TTC549 (cell line): ENCODE results near the gene IL22.

Experiments
- FAIRE-seq: peaks from 2 replicates; lab custom pipeline; 2012; peaks lifted over from hg19 to GRCh38; lab: Jason Lieb, UNC

Gene IL22, protein sequence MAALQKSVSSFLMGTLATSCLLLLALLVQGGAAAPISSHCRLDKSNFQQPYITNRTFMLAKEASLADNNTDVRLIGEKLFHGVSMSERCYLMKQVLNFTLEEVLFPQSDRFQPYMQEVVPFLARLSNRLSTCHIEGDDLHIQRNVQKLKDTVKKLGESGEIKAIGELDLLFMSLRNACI

DNA sequence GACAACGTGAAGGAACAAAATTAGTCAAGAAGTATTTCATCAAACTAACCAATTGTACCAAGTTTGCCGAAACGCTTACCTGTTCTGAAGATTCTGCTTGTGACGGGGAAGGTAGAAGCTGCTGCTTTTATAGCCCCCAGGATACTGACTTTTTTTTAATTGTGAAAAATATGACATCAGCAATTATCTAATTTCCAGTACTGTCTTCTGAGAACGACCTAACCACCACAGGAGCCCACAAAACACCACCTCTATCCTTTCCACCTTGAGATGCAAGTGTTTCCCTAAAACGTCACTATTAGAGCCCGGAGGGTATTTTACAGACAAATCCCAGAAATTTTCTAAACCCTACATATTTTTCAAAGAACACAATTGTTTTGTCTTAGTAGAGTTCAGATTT lies at the start of gene IL22:
Gene IL22, minus strand, starts transcription at position 101 of the 400 bp plus-strand sequence. CDS start 156 bp downstream, outside the sequence.
- no peak for FAIRE-seq

DNA sequence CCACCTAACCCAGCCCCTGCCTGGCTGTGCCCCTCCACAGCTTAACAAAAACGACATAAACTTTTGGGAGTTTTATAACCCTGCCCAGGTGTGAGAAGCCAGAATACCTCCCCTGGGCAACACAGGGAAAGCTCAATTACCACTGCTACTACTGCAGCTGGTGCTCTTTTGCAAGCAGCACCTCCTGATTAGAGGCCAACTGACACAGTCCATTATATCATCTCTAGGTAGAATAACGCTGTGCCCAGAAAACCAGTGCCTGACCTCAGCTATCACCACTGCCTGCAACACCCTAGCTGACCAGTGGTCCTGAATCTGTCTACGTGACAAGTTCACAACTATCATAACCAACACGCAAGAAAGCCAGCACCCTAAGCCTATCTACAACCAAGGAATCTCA lies 44.5 kb upstream of the IL22 start:
- no peak for FAIRE-seq

DNA sequence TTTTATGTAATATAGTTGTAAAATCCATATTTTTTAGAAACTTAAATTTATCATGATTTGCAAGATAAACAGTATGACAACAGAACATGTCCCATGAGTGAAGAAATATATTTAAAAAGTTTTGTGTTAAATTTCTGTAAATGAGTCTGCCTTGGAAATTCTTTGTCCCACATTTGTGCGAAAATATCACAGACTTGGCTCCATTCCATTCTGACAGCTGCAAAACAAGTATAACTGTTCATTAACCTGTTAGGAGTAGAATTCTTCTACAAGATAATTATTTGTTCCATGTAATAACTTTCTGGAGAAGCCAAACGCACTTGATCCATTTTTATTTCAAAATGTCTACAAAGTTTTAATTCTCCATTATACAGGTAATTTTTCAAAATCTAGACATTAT lies 40.8 kb upstream of the IL22 start:
- no peak for FAIRE-seq

DNA sequence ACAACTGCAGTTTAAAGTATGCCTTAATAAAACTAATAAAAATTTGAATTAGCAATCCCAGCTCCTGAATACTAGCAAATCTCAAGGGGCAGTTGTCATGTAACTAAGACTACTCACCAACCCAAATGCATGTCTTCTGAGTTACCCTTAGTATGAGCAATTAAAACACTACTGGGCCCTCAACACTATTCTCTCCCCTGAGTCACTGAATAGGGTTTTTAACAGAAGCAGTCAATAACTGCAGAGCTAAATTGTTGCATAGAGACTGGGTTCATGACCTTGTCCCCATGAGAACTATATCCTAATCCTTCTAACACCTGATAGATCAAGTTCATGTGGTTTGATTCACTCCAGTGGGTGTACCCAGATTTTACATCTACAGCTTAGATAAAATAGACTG lies 39.9 kb upstream of the IL22 start:
- FAIRE-seq = no peak

DNA sequence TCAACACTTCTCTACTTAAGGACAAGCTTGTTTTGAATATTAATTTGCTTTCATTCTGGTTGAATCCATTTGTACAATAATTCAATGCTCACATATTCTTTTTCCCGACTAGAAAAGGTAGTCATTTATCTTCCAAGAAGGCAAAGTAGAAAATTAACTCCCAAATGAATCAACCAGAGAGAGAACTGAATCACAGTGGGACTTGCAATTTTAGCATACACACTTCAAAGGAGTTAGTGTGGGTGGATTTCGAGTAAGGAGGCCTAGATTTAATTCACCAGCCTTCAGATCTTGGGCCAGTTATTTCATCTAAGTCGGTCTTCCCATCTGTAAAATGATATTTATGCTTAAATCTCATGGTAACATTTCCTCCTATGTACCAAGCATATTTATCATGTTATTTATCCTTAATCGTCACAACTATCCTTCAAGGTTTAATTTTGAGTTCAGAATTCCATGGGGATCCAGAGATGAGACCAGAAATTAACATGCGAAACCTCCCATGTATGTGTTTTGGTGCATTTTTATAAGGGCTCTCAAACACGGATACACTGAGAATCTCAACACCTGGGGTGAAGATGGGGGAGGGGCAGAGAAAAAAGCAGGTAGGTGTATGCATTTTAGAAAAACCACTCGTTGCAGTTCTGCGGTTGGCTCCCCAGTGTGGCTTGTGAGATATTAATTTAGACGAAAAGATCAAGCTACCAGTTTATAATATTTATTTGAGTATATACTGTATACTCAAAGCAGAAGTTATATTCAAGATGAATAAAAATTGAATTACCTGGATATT lies 38.9 kb upstream of the IL22 start:
- no peak for FAIRE-seq

DNA sequence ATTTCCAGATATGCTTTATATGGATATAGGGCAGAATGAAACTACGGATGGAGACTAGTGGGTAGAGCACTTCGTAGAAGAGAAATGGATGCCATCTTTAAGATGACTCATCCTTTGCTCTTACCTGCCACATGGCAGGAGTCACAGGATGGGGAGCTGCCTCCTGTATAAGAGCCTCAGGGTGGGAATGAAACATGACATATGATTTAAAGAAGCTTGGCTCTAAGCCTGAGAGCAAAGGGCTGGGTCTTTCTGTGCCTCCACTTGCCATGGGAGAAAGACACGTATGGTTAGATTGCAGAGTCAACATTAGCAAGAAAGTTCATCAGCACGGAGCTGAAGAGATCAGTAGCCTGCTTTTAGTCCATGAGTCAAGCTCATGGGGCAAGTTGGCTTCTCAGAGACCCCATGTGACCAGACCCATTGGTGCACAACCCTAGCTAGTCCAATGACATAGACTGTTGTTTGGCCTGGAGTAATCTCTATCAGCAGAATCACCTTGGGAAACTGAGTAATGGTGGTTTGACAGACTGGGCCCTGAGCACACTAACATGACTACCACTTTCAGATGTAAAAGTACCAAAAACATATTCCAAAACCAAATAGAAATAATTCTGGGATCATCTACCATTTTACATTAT lies 38.1 kb upstream of the IL22 start:
- no peak for FAIRE-seq

DNA sequence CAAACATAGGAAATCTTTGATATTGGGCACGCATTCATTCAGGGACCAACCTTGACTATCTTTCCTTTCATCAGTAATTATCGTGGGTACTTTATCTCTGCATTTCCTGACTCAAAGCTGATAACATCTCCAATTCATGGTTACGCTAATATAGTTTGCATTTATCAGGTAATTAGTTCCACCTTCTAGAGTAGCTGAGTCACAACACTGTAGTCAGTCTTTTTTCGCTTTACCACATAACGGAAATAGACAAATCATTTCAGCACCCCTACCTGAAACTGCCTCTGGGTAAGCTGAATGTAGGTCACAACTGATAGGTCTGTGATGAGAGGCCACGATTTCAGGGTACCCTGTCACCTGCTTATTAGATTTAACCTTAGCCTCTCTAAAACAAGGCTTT lies 36.7 kb upstream of the IL22 start:
- no peak for FAIRE-seq

DNA sequence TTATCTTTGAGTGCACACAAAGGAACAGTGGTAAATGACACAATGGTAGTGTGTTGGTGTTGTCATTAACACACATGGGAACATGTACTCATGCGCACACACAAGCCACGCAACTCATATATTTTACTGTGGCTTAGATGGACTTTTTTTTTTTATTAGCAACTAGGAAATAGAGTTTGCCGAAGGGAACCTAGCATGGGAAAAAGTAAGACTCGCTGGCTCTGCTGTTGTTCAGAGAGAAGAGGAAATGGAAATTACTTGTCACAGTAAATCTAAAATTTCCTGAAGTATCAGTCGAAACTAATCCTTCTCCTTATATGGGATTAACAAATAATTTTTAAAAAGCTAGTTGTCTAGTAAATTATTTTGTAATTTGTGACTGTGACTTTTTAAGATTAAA lies 33.7 kb upstream of the IL22 start:
- FAIRE-seq = no peak

DNA sequence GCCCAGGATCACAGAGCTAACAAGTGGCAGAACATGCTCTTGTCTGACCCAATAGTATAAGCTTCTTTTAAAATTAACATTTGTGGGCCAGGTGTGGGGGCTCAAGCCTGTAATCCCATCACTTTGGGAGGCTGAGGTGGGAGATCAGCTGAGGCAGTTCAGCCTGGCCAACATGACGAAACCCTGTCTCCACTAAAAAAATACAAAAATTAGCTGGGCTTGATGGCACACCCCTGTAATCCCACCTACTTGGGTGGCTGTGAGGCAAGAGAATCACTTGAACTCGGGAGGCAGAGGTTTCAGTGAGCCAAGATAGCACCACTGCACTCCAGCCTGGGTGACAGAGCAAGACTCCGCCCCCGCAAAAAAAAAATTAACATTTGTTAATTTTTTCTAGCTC lies 33.0 kb upstream of the IL22 start:
- no peak for FAIRE-seq

DNA sequence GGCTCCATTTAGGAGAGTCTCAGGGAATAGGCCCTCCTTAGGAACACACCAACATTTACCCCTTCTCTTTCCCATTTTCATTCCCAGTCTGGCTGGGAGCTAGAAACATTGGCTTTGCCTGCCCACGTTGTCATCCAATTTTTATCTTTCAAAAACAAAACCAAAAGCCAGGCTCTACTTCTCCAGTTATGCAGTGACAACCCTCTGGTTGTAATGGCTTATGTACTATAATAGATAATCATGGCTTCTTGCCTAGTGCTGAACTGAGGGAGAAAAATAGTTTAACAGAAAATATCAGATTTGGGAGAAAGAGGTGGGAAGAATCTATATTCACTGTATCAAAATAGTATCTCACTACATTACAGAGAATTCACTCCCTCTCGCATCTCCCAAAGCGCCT lies 32.1 kb upstream of the IL22 start:
- FAIRE-seq = no peak

DNA sequence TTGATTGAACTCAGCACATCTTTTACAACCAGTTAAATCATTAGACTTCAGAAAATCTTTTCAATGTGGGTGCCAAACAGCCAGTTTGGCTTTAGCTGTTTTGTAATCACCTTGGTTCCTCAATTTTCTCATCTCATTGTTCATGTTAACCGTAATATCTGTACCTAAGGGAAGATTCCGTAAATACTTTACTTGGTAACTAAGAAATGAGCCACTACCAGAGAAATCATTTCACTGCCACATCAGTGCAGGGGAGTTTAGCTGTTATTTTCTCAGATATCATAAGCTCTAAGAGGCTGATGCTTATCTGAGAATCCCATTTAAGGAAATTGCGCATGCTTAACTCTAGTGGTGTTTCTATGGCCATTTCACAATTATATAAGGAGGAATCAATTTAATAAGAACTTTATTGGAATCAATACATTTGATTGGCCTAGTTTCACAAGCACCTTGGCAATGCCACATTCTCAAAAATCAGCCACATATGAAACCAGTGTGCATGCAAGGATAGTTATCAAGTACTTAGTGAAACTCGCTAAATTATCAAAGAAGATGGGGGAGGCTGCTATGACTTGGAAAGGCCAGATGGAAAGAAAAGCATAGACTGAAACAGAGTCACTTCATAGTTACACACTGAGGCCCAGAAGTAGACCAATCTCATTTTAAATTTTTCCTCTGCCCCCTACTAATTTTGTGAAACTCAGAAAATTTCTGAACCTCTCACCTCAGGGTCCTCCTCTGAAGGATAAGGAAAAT lies 28.1 kb upstream of the IL22 start:
- no peak for FAIRE-seq

DNA sequence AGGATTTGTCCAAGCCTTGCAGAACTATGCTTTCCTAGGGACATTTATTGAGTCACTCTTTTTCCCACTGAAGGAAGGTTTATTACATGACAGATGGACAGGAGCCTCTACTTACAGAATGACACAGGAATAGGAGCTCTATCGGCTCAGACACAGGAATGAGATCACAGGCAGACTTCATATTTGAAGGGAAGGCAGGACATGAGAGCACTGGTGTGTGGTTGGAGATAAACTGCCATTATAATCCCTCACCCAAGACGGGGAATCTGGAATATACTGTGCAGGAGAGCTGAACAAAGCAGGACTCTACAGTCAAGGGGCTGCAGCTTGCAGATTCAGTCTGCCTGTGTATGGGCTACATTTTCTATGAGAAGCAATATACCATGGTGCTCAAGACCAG lies 26.8 kb upstream of the IL22 start:
- no peak for FAIRE-seq

DNA sequence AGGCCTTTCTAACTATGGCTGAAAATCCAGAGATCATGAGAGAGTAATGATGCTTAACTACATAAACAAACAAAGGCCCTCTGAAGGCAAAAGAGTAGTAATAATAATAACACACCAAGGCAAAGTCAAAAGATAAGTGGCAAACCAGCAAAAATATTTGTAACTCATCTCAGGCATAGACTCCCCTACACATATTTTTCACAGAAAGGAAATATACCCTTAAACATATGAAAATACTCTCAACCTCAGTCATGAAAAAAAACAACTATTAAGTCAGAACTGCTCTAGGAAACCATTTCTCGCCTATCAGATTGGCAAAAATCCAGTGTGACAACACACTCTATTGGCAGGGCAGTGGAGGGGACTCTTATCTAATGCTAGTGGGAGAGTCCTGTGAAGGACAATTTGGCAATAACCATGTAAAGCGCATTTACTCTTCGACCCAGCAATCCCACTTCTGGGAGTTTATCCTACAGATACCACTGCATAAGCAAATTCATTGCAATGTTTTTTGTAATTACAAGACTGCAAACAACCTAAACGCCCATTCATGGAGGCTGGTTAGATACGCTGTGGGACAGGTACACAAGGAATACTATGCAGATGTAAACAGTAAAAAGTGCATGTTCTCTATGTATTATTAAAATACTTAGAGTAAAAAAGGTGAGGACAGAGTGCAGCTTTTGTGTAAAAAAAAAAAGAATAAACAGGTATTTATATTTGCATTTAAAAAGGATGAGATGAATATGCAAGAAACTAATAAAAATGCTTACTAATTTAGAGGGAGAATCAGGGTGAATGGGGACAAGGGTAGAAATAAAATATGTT lies 26.0 kb upstream of the IL22 start:
- no peak for FAIRE-seq

DNA sequence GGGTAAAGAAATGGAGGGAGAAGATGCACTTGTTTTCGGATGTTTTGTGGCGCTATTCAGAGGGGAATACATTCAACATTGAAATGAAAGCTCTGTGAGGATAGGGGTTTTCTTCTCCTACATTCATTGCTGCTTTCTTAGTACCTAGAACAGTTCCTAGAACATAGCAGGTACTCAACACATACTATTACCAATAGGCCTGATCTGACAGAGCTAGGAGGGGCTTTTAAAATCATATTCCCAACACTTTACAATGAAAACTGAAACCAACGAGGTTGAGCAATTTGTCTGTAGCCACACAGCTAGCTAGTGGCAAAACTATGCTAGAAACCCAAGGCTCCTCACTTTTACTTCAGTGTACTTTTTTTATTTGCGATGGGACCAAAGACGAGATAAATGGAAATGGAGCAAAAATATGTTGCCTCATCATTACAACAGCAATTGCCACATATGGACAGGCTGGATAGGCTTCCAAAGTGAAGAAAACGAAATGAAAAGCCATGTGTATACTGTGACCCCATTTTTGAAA lies 23.1 kb upstream of the IL22 start:
- no peak for FAIRE-seq

DNA sequence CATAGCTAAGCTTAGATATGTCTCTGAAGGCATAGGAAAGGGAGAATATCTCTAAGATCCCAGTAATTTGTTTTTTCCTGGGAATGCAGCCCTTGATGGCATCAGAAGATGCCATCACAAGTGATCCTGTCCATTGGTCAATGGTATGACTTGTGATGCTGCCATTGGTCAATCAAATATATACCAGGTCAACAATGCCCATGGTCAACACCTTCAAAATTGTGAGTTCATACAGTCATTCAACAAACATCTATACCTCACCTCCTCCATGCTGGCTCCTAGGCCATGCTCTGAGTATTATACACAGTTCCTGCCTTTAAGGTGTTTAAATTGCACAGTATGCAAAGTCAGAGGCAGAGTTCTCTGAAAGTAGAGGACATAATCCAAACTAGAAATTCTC lies 19.3 kb upstream of the IL22 start:
- FAIRE-seq = no peak

DNA sequence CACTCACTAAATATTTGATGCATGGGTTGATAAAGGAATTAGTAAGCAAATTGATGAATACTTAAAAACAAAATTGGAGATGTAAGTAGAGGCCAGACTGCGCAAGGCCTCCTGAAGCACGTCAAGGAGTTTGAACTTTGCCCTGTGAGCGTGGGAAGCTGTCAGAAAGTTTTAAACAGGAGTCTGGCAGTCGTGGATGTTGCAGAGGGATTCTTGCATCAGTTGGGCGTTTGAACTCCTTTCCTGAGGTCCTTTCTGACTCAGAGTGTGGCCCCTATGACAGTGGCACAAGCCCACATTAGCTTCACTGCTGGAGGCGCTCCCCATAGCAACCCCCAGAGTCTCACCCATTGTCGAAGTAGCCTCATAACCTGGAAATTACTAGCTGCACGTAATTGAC lies 17.9 kb upstream of the IL22 start:
- no peak for FAIRE-seq

DNA sequence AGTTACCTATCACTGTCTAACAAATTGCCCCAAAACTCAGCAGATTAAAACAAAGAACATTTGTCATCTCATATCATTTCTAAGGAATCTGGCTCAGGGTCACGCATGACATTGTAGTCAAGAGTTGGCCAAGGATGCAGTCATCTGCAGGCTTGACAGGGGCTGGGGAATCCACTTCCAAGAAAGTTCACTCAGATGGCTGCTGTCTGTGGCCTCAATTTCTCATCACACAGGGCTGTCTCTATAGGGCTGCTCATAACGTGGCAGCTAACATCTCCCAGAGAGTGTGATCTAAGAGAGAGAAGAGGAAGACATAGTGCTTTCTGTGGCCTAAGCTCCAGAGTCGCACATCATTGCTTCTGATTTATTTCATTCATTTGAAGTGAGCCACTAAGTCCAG lies 17.0 kb upstream of the IL22 start:
- FAIRE-seq = no peak

DNA sequence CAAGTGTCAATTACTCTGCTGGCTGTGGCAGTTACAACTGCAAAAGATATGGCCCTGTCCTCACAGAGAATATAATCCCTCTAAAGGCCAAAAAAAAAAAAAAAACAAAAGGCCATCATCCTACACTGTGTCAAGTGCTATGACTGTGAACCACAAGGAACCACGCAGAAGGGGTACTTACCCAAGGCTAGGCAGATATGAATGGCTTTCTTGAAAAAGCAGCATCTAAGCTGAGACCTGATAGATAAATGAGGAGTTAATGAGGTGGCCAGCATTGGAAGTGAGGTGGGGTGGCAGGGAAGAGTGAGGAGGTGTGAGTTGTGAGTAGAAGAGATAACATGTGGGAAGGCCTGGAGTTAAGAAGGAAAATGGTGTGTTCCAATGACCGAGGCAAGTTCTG lies 16.4 kb upstream of the IL22 start:
- no peak for FAIRE-seq

DNA sequence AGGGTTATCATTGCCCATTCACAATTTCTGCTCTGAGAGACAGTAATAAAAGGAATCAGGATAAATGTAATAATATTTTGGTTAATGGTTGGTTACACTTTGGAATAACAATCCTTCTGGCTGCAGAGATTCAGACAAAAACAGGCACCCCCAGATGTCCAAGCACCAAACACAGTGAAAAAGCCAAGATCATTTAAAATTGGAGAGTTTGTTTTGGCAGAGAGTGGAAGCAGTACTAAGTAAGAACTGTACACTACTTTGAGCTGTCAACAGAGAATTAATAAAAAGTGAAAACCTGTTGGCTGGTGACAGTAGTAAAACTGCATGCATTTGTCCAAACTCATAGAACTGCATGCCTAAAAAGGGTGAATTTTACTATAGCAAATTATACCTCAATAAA lies 15.6 kb upstream of the IL22 start:
- FAIRE-seq = no peak

DNA sequence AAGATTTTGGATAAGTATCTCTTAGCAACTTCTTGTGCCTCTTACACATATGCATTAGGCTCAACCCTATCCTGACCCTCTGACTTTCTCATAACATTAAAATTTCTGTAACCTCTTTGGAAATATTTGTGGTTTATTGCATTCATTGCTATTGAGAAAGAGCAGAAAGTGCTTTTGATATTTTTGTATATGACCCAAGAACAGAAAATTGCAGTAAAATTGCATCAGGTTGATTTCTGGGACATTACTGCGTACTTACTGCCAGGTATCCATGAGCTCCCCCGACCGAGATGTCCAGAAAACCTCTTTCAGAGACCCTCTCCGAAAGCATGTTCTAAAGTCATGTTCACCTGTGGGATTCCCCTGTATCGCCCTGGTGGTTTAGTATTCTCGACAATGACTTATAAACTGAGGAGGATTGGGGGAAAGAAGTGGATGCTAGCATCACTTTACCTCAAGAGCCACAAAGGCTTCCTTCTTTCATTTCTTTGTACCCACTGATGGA lies 14.5 kb upstream of the IL22 start:
- no peak for FAIRE-seq

DNA sequence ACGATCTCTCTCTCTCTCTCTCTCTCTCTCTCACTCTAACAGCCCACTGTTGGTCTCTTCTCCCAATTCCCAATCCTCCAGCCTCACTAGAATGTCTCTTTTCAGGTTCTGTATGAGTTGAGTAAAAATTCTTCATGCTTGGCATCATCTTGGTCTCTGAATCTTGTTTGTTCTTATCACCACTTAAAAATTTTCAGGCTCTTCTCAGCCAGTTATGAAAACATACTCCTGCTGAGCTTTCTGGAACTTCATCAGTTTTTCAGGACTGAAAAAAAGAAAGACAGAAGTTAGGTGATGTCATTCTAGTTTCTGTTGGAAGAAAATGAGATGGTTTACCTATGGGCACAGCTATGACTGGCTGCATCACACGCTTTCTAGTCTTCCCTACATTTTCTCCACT lies 11.5 kb upstream of the IL22 start:
- no peak for FAIRE-seq
